HG03520 (cell line): Measurements from ENCODE around the gene ABLIM3.

Experiments used
- ATAC-seq: cut with Tn5 transposase; IDR thresholded peaks from one replicate; pipeline ENCODE4 v1.9.1; 2021; ENCODE audit warnings: mild to moderate bottlenecking, moderate library complexity; ENCODE audit not compliant: unreplicated experiment

ABLIM3 gene

DNA sequence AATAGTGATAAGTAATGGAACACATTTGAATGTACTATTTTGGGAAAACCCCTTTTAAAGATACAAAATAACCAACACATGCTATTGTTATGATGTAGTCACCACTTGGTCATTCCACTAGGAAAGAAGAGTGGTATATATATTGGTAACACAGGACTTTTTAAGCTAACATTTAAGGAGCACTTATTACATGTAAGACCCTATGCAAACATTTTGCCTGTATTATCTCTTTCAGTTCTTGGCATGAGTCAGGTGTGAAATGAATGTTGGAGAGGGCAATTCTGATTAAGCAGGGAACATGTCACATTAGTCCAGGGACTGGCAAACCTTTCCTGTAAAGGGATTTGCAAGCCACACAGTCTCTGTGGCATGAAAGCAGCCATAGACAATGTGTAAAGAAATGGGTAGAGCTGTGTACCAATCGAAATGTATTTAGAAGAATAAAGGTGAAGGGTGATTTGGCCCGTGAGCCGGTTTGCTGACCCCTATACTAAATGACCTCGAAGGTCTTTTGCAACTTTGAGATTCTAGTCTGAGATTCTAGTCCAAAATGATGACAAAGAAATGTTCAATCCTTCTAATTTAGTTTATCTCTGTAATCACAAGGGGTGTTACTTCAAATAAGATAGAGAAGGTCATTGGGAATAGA, 15.3 kb downstream of the ABLIM3 start:
- no peak for ATAC-seq

DNA sequence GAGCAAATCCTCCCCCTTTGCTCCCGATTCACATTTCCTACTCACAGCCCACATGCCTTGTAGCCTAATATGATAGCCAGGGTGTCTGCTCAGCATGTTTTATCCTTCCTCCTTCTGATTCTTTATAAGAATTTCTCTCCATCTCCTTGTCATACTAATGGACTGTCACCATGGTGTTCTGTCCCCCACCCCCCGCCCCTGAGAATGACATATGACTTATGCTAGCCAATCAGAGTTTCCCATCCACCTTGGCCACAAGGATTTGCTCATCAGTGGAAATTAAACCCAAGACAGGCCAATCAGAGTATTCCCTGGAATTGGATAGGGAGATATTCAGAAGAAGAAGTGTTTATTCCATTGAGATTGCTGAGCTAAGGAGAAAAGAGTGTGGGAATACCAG, 16.0 kb downstream of the ABLIM3 start:
- no peak for ATAC-seq

DNA sequence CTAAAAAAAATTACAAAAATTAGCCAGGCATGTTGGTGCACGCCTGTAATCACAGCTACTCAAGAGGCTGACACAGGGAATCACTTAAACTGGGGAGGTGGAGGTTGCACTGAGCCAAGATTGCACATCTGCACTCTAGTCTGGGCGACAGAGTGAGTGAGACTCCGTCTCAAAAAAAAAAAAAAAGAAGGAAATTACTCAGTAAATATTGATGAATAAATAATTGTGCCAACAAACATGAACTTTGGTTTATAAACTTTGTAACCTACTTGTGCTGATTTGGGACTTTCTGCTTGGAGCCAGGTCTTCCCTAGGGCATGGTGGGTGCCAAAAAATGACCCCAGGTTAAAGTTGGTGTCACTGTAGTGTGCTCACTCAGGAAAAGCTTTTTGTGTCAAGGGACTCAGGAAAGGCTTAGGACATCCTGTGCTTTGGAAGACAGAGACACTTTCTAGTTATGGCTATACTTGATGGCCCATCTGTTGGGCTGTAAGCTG, 19.0 kb downstream of the ABLIM3 start:
- ATAC-seq: no peak

DNA sequence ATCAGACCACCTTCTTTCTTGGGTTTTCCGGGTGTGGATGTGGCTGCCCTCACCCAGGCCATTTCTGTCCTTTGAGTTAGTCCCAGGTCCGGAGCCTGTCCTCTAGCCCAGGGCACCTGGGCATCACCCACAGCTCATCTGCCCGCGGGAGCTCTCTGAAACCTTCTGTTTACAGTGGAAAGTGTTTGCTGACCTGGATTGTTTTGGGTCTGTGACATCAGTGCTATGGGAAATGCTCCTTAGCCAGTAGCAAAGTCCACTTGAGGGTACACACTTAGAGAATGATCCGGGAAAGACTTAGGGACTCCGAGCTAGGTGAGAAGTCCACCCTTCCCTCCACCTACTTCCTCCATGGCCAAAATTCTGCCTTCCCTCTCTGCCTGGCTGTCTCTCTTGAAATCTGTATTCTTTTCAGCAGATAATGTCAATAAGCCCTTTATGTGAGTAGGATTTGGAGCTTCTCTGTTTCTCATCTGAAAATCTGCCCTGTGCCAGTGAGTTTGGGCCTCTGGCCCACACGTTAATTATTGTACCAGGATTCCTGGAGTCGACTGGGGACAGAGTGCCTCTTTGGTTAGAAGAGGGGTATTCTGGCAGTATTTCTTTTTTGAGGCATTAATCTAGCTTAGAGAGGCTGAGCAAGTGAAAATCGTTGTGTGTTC, 19.9 kb downstream of the ABLIM3 start:
- no peak for ATAC-seq

DNA sequence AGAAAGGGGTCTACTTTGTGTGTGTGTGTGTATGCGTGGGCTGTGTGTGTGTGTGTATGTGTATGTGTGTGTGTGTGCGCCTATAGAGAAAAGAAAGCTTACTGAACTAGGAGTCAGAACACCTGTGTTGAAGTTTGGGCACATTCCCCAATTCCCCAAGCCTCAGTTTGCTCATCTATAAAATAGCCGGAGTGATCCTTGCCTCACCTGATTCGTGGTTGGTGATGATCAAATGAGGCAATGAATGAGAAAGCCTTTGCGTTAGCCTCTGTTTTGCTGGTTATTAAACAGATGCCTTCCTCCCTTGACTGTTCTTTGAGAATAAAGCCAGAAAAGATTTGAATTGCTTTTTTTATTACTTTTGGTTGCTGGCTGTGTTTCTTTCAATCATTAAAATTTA, 20.6 kb downstream of the ABLIM3 start:
- no peak for ATAC-seq

DNA sequence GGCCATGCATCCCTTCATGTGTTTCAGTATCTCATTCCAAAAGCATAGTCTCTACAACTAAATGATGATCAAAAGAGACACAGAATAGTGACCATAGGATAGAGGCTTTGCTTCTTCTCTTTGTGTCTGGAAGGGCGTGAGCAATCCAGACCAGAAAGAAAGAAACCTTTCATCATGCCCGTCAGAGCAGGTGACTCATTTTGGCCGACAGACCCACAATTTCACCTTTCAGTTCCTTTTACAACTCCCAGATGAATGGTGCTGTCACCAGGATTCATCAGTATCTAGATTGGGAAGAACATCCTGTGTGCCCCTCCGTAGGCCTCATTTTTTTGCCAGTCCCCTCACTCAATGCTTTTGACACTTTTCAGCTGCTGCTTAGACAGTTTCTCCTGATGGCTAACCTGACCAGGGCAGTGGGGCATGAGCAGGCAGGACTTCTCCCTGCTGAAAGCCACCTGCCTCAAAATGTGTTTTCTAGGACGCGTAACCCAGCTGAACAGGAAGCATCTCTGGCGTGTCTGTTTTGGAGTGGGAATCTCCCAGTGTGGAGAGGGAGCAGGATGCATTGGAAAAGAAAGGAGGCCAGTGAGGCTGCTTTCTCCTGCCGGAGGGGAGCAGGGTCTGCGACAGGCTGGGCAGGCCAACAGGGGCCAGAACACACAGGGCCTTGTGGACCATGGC, 21.2 kb downstream of the ABLIM3 start:
- ATAC-seq: peak; percentile 79

DNA sequence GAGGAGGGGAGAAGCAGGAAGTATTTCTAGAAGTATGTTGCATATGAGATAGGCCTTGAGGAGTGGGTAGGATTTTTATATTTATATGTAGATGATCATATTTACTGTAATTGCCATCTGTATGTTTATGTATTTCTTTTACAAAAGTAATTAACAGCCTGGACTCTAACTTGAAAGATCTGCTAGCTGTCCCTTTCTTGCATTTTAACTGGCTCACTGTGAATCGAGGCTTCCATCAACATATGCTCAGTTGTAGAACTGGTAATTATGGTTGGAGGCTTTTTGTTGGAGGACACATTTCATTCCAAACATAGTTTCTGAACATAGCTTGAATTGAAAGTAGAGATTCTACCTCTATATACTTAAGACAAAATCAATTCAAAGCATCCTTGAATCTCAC, 23.4 kb downstream of the ABLIM3 start:
- no peak for ATAC-seq

DNA sequence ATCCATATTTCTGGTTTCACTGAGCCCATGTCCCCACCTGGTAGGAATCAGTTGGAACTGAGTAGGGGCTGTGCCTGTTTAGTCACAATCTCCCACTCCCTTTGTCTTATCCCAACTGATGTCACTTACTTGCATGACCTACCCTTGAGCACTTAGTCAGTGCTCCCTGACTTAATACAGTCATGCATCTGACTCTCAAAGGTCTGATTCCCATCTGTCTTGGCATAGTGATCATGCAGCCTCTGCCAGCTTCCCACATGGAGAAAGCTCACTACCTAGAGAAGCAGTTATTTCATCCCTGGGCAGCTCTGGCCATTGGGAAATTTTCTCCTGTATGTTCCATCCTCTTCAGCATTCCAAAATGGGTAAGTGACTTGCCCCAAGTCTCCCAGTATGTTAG, 24.8 kb downstream of the ABLIM3 start:
- ATAC-seq: no peak

DNA sequence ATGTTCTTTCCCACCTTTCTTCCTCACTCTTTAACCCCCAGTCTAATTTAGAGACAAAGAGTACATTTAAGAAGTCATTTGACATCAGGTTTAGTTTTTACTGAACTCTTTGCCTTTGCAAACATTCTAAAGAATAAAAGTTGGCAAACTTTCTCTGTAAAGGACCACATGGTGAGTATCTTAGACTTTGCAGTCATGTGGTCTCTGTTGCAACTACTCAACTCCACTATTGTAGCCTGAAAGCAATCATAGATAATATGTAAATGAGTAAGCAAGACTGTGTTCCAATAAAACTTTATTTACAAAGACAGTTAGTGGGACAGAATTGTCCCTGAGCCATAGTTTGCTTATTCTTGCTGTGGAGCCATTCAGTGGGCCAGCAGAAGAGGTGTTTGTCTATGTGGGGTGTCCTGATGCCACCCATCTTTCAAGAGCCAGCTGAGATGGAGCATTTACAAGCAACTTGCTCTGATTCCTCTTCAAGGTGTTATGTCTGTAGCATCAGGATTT, 25.4 kb downstream of the ABLIM3 start:
- ATAC-seq: no peak

DNA sequence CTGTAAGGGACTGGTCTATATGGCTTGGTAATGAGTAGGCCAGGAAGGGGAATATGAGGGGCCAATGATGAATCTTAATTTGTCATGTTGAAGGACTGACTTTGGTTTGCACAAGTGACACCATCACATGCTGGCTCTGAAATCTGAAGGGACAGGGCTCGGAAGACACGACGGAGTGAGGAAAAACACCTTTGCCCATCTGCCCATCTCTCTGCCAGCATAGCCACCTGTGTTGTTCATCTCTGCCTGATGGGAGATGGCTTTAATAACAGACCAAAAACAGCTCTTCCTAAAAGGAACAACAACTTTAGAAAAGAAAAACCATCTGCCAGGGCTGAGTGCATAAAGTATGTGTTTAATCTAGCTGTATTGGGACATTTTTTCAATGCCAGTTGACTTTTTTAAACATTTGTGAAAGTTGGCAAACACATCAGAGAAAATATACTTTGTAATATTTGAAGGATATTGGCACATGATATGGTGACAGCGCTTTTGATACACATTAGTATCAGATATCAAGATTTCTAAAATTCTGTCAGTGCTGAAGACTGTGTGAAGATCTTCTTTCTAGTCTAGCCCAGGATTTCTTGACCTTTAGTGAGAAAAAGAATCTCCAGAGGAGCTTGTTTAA, 27.1 kb downstream of the ABLIM3 start:
- ATAC-seq: no peak

DNA sequence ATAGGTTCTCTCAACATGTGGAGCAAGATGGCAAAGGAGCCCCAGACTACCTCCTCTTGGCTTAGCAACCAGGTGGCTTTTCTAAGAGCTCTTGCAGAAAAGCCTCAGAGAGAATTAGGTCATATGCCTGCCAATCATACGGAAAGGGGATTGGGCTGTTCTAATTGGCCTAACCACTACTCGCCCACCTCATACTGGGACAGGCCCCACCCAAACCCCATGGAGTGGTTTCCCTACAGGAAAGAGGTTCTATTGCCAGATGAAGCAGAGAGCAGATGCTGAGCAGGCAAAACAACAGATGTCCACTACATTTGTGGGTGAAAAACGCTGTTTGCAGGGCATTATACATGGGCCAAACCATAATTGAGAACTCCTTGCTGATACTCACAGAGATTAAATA, 29.0 kb downstream of the ABLIM3 start:
- ATAC-seq: no peak

DNA sequence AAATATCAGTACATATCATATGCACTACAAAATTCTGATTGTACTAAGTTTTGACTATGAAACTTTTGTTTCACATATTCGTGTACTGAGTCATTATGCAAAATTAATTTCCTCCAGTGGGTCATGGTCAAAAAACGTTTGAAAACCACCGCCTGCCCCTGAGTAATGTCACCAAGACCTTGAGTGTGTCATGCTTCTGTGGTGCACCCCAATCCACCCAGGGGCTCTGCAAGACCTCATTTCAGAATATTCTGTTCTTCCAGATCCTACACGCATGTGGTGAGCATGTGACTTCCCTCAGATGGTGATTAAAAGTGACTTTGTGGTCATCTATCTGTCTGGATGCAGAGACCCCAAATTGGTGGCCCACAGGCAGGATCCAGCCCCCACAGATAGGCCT, 31.0 kb downstream of the ABLIM3 start:
- peak; percentile 70 for ATAC-seq

DNA sequence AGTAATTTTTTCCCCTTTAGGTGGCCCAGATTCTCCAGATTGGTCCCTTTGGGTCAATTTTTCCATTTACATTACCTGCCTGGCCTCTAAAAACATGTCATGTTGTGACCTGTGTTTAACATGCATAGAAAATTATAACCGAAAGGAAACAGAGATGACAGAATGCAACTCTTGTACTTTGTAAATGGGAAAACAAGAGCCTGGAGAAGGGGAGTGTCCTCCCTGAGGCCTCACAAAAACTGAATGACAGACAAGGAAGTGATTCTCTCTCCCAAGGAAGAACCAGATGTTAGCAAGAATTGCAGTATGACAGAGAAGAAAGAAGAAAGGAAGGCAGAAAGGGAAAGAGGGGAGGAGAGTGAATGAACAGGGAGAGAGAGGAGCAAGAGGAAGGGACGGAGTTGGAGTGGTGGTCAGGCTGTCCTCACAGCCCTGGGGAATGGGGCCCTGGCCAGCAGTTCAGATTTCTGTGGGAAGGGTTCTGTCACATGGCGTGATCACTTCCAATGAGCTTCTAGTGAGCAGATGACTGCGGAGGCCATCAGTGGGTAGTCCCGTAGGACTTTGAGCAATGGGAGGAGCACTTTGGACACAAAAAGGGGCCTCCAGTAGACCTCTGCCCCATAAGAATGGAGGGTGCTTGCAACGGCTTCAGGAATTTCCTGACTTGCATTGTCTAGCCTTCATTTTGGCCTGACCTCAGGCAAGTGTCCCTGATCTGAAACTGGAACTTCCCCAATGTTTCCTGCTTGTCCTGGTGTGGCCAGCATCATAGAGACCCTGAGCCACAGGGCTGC, 31.6 kb downstream of the ABLIM3 start:
- no peak for ATAC-seq

DNA sequence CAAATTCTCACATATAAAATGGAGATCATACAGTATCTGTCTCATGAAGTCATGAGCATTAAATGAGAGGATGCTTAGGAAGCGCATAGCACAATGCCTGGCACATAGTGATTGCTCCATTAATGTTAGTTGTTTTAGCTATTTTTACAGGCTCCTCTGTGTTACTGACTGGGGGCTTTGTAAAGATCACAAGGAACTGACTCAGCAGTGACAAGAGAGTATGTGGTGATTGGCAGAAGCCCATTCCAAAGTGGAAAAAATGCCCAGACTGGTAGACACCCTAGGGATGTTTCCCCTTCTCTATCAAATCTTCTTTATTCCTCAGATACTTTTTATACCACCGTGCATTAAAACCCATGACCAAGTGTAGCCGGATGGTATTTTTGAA, 33.5 kb downstream of the ABLIM3 start:
- ATAC-seq: no peak

DNA sequence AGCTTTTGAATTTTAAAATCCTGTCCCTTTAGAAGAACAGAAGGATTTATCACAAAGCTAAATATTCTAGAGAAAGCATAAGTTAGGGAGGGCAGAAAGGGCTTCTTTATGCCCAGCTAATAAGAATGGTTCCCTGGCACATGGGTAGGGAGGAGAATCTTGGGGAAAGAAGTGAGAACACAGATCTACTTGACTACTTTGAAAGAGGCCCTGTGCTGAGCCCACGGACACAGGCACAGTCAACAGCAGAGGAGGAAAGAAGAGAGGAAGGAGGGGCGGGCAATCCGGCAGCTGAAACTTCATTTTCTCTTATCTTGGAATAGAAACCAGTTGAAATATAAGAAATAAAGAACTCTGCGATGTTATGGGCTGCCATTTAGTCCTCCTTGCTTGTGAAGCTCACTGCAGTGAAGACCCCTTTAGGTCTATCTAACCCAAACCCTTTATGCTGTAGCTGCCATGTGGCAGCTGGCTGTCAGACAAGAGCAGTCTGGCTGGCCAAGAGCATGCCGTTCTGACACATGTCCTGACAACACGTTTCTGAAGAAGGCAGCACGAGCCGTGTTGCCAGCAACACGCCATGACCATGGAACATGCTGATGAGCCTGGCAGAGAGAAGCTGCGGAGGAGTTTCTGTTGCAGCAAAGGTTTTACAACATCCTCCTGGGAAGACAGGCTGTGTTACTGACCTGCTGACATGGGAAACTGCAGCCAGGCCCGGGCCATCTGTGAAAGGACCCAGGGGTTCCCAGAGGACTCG, 34.2 kb downstream of the ABLIM3 start:
- ATAC-seq: no peak

DNA sequence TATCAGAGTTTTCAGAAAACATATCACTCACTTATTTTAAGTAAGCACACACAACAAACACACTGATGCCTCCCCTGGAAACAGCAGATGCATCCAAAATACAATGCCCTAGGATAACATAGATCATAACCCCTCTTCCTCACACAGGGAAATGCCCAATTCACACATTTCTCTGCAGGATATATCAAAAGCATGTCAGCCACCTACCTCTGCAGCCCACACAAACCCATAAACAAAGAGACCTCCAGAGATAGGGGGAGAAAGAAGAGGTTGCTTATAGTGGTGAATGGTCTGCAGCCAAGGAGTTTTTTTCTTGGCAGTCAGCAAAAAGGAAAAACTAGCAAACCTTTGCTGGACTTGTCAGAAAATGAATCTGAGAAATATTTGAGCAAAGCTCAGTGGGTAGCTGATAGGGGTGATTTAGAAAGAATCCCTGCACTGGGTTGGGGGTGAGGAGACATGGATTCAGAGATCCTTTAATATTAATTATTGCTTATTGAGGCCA, 36.1 kb downstream of the ABLIM3 start:
- ATAC-seq: no peak

DNA sequence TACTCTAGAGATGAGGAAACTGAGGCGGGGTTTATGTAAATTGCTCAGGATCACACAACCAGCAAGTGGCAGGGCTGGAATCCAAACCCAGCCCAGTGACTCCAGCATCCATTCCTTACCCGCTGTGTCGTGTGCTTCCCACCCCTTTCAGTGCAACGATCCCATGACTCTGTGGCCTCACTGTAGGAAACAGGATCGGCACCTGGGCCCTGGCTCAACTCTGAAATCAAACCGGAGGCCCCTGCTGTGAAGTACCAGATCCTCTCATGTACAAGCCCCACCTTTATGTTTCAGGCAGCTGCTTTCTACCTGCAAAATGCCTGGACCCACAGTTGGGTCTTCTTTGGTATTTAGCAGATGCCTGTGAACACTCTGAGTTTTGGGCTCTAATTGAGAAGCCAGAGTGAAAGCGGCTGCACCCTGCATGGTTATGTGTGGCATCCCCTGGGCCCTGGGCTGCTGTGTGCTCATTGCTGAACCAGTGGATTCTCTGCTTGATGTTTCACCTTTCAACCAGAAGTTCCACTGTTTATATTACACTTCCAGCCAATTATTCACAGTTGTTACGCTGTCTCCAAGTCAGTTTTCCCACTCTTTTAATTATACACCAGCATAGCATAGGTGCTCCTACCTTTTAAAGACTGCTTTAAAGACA, 36.7 kb downstream of the ABLIM3 start:
- ATAC-seq: no peak

DNA sequence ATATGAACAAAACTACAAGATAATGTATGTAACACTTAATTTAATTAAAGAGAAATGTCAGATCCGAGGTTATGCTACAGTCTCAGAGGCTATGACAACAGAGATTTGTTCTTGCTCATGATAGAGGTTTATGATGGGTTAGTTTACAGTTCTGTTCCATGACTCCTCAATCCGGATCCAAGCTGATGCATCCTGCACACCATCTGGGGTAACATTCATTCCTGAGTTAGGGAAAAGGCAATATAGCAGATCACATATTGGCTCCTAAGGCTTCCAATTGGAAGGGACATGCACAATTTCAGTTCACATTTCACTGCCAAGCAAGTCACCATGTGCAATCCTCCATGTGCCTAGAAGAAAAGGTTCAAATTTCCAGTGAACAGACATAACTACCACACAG, 40.4 kb downstream of the ABLIM3 start:
- ATAC-seq: no peak

DNA sequence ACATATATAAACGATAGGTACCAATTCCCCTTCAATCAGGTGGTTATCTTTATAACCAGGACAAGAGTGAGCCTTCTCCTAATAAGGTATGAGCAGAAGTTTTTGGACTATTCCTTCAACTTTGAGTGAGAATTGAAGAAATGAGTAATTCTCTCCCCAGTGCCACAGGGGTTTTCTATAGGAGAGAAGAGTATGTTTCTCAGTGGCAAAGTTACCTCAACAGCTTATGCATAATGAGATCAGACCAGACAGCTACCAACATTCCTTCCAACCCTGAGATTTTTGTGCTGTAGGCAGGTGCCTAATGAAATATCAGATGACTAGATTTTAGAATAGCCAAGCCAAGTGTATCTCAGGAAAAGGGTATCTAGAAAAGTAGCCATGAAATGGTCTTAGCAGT, 40.9 kb downstream of the ABLIM3 start:
- no peak for ATAC-seq
